ENCODE data around the gene MMP17. TPM values are rescaled to one million over a fixed set of nuclear protein-coding genes. Genes with fewer than 3 reads are reported as not detected.
"Not testable (repeated sequence)": the region's sequence is repeated elsewhere in the genome, so short reads cannot be mapped to it uniquely, and the experiment has no call there.

MMP17 gene
- total RNA-seq, 2 experiments from 2014 or later: not detected

GRCh38 chr12:131803961-131804521 lies 24.2 kb upstream of the MMP17 start:
- H3K27ac Mint-ChIP-seq: no peak overlapping the region
- peaks cover 22% of the 10 kb centered on the region for H3K36me3 Mint-ChIP-seq (ENCODE audit: low read depth)
- no peak for ATAC-seq
- H3K9me3 Mint-ChIP-seq (ENCODE audit: insufficient read depth): no peaks in the 10 kb centered on the region
- ChIA-PET CTCF (no interaction called here), POLR2A (interaction anchor here (0.6 kb wide), 1 partner anchor 652 kb away, joined by 7 read pairs; no protein-coding TSS in a partner anchor)
- no peaks in the 10 kb centered on the region for H3K4me1 Mint-ChIP-seq (ENCODE audit: low read depth)
- no peak for DNase-seq
- no peaks in the 10 kb centered on the region for H3K27me3 Mint-ChIP-seq (ENCODE audit: low read depth)
- no peak overlapping the region for H3K4me3 Mint-ChIP-seq

- no peaks in the 10 kb centered on the region for H3K9me3 Mint-ChIP-seq (ENCODE audit: insufficient read depth)
- no peak overlapping the region for H3K4me3 Mint-ChIP-seq
- H3K27me3 Mint-ChIP-seq (ENCODE audit: low read depth): no peaks in the 10 kb centered on the region
- POLR2A ChIA-PET: no interaction called here
- no peak overlapping the region for H3K27ac Mint-ChIP-seq
- no peak for ATAC-seq
- no peak for DNase-seq
- no peaks in the 10 kb centered on the region for H3K4me1 Mint-ChIP-seq (ENCODE audit: low read depth)
- CTCF ChIA-PET: no interaction called here
- H3K36me3 Mint-ChIP-seq (ENCODE audit: low read depth): peaks cover 14% of the 10 kb centered on the region
Observed at GRCh38 chr12:131805421-131805820, 22.8 kb upstream of the MMP17 start.

DNA sequence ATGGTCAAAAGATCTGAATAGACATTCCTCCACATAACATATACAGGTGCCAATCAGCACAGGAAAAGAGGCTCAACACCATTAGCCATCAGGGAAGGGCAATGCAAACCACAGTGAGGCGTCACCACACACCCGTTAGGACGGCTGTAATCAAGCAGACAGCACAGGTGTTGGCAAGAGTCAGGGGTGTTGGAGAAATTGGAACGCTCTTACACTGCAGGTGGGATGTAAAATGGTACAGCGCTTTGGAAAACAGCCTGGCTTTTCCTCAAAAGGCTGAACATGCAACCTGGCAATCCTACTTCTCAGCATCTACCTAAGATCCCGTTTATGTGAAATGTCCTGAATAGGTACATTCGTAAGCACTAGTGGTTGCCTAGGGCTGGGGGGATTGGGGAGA lies 21.5 kb upstream of the MMP17 start:
- CTCF ChIA-PET: no interaction called here
- POLR2A ChIA-PET: no interaction called here
- ATAC-seq (no peak), DNase-seq (no peak)
- H3K9me3 Mint-ChIP-seq (ENCODE audit: insufficient read depth): no peaks in the 10 kb centered on the region
- H3K27me3 Mint-ChIP-seq (ENCODE audit: low read depth): no peaks in the 10 kb centered on the region
- H3K4me1 Mint-ChIP-seq (ENCODE audit: low read depth): no peaks in the 10 kb centered on the region
- peaks cover 5% of the 10 kb centered on the region for H3K36me3 Mint-ChIP-seq (ENCODE audit: low read depth)
- no peak overlapping the region for H3K27ac Mint-ChIP-seq
- H3K4me3 Mint-ChIP-seq: no peak overlapping the region

DNA sequence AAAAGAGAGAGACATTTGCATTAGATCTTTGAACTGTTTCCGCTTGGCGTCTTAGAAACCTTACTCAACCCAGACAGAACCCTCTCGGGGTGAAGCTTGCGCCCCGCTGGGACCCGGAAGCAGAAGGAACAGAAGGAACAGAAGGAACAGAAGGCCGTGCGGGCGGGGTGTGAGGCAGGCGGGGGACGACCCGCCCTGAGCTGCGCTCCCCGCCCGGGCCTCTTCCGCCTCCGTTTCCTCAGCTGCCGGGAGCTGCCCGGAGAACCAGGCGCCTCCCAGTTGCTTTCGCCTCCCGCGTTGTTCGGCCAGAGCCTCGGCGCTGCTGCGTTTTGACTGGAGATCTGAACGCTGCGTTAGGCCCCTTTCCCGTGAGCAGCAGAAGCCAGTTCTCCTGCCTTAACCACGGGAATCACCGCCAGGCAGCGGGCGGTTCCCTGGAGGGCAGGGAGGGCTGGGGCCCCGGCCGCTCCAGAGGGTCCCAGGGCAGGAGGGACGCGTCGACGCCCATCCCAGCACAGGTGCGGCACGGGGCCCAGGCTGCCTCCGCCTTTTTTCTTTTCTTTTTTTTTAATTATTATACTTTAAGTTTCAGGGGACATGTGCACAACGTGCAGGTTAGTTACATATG lies 19.3 kb upstream of the MMP17 start:
- POLR2A ChIA-PET: no interaction called here
- peaks cover 4% of the 10 kb centered on the region for H3K36me3 Mint-ChIP-seq (ENCODE audit: low read depth)
- H3K4me3 Mint-ChIP-seq: peak overlapping the region; percentile 45
- H3K27me3 Mint-ChIP-seq (ENCODE audit: low read depth): no peaks in the 10 kb centered on the region
- H3K4me1 Mint-ChIP-seq (ENCODE audit: low read depth): no peaks in the 10 kb centered on the region
- ATAC-seq (peak; percentile 67), DNase-seq (peak; percentile 35)
- CTCF ChIA-PET: no interaction called here
- peaks cover 7% of the 10 kb centered on the region for H3K9me3 Mint-ChIP-seq (ENCODE audit: insufficient read depth)
- no peak overlapping the region for H3K27ac Mint-ChIP-seq

DNA sequence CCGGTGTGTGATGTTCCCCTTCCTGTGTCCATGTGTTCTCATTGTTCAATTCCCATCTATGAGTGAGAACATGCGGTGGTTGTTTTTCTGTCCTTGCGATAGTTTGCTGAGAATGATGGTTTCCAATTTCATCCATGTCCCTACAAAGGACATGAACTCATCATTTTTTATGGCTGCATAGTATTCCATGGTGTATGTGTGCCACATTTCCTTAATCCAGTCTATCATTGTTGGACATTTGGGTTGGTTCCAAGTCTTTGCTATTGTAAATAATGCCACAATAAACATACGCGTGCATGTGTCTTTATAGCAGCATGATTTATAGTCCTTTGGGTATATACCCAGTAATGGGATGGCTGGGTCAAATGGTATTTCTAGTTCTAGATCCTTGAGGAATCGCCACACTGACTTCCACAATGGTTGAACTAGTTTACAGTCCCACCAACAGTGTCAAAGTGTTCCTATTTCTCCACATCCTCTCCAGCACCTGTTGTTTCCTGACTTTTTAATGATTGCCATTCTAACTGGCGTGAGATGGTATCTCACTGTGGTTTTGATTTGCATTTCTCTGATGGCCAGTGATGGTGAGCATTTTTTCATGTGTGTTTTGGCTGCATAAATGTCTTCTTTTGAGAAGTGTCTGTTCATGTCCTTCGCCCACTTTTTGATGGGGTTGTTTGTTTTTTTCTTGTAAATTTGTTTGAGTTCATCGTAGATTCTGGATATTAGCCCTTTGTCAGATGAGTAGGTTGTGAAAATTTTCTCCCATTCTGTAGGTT lies 18.5 kb upstream of the MMP17 start:
- H3K27ac Mint-ChIP-seq; CTCF ChIA-PET; H3K9me3 Mint-ChIP-seq (ENCODE audit: insufficient read depth); H3K27me3 Mint-ChIP-seq (ENCODE audit: low read depth); POLR2A ChIA-PET; ATAC-seq; H3K4me1 Mint-ChIP-seq (ENCODE audit: low read depth); DNase-seq; H3K36me3 Mint-ChIP-seq (ENCODE audit: low read depth); H3K4me3 Mint-ChIP-seq: not testable (repeated sequence)

- peaks cover 8% of the 10 kb centered on the region for H3K9me3 Mint-ChIP-seq (ENCODE audit: insufficient read depth)
- peaks cover 4% of the 10 kb centered on the region for H3K36me3 Mint-ChIP-seq (ENCODE audit: low read depth)
- no peaks in the 10 kb centered on the region for H3K27me3 Mint-ChIP-seq (ENCODE audit: low read depth)
- no peak overlapping the region for H3K27ac Mint-ChIP-seq
- ATAC-seq (no peak), DNase-seq (no peak)
- CTCF ChIA-PET: no interaction called here
- H3K4me1 Mint-ChIP-seq (ENCODE audit: low read depth): no peaks in the 10 kb centered on the region
- no peak overlapping the region for H3K4me3 Mint-ChIP-seq
- POLR2A ChIA-PET: no interaction called here
Observed at GRCh38 chr12:131810726-131811125, 17.5 kb upstream of the MMP17 start.

DNA sequence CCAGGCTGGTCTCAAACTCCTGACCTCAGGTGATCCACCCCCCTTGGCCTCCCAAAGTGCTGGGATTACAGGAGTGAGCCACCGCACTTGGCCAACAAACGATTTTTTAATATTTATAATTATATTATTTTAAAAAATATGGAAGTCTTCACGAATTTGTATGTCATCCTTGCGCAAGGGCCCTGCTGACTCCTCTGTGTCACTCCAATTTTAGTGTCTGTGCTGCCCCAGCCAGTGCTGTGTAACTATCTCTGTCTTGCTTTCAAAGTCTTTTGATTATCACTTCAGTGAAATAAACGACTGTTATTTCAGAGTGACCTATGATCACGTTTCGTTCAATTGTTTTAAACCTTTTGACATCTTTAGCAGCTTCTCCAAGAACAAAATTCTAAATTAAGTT lies 13.1 kb upstream of the MMP17 start:
- no peak for ATAC-seq

GRCh38 chr12:131816495-131816894 lies 11.7 kb upstream of the MMP17 start:
- CTCF ChIA-PET: no interaction called here
- Mint-ChIP-seq H3K4me1 (ENCODE audit: low read depth) (no peaks in the 10 kb centered on the region), H3K36me3 (ENCODE audit: low read depth) (peaks cover 4% of the 10 kb centered on the region), H3K27ac (no peak overlapping the region), H3K4me3 (no peak overlapping the region), H3K9me3 (ENCODE audit: insufficient read depth) (peaks cover 8% of the 10 kb centered on the region), H3K27me3 (ENCODE audit: low read depth) (no peaks in the 10 kb centered on the region)
- no peak for DNase-seq
- POLR2A ChIA-PET: no interaction called here
- ATAC-seq: no peak

More for the DNA sequence above, 13.1 kb upstream of the MMP17 start:
- POLR2A ChIA-PET: no interaction called here
- Mint-ChIP-seq H3K36me3 (ENCODE audit: low read depth) (peaks cover 4% of the 10 kb centered on the region), H3K9me3 (ENCODE audit: insufficient read depth) (peaks cover 8% of the 10 kb centered on the region), H3K4me1 (ENCODE audit: low read depth) (no peaks in the 10 kb centered on the region), H3K27ac (no peak overlapping the region), H3K4me3 (no peak overlapping the region), H3K27me3 (ENCODE audit: low read depth) (no peaks in the 10 kb centered on the region)
- no peak for DNase-seq
- CTCF ChIA-PET: no interaction called here

DNA sequence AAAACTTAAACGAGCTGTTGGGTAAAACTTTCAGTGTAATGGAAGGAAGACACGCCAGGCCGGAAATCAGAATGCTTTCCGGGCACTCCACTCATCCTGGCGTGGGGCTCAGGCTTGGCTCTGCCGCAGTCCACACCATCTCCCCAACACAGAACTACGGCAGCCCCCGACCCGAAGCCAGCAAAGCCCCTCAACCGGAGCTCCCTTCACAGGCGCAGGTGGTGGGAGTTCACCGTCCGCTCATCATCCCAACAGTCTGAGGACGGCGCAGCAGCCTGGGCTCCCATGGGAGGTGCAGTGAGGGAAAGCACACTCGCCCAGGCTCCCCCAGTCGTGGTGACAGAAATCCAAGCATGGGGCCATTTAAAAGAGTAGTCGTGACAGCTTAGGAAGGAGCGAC lies 11.0 kb upstream of the MMP17 start:
- CTCF ChIA-PET: no interaction called here
- POLR2A ChIA-PET: no interaction called here
- ATAC-seq (no peak), DNase-seq (no peak)
- Mint-ChIP-seq H3K4me1 (ENCODE audit: low read depth) (no peaks in the 10 kb centered on the region), H3K4me3 (no peak overlapping the region), H3K27ac (no peak overlapping the region), H3K27me3 (ENCODE audit: low read depth) (no peaks in the 10 kb centered on the region), H3K36me3 (ENCODE audit: low read depth) (peaks cover 4% of the 10 kb centered on the region), H3K9me3 (ENCODE audit: insufficient read depth) (peaks cover 8% of the 10 kb centered on the region)

- CTCF ChIA-PET: no interaction called here
- H3K9me3 Mint-ChIP-seq (ENCODE audit: insufficient read depth): peaks cover under 1% of the 10 kb centered on the region
- POLR2A ChIA-PET: no interaction called here
Observed at GRCh38 chr12:131818821-131819585, 9.2 kb upstream of the MMP17 start.

GRCh38 chr12:131824450-131824849 lies 3.7 kb upstream of the MMP17 start:
- Mint-ChIP-seq H3K4me1 (ENCODE audit: low read depth) (peaks cover 4% of the 10 kb centered on the region), H3K36me3 (ENCODE audit: low read depth) (no peaks in the 10 kb centered on the region), H3K9me3 (ENCODE audit: insufficient read depth) (no peaks in the 10 kb centered on the region), H3K27ac (no peak overlapping the region), H3K4me3 (no peak overlapping the region), H3K27me3 (ENCODE audit: low read depth) (peaks cover 22% of the 10 kb centered on the region)
- DNase-seq: no peak
- CTCF ChIA-PET: no interaction called here
- POLR2A ChIA-PET: no interaction called here
- ATAC-seq: no peak

More at GRCh38 chr12:131818821-131819585, 9.2 kb upstream of the MMP17 start:
- H3K36me3 Mint-ChIP-seq (ENCODE audit: low read depth): no peaks in the 10 kb centered on the region
- no peak overlapping the region for H3K4me3 Mint-ChIP-seq
- ATAC-seq (no peak), DNase-seq (no peak)
- no peaks in the 10 kb centered on the region for H3K27me3 Mint-ChIP-seq (ENCODE audit: low read depth)
- no peaks in the 10 kb centered on the region for H3K4me1 Mint-ChIP-seq (ENCODE audit: low read depth)
- H3K27ac Mint-ChIP-seq: no peak overlapping the region

Data from activated CD8-positive, alpha-beta T cell treated with anti-CD3 and anti-CD28 coated beads, Interleukin-2, amount 10 ng/mL, durations not matched to agents 7 days and 5 days (primary cell).